ENCODE measurements around the gene UBE3C.
"Not testable (repeated sequence)": the region's sequence is repeated elsewhere in the genome, so short reads cannot be mapped to it uniquely, and the experiment has no call there.

Gene UBE3C

DNA sequence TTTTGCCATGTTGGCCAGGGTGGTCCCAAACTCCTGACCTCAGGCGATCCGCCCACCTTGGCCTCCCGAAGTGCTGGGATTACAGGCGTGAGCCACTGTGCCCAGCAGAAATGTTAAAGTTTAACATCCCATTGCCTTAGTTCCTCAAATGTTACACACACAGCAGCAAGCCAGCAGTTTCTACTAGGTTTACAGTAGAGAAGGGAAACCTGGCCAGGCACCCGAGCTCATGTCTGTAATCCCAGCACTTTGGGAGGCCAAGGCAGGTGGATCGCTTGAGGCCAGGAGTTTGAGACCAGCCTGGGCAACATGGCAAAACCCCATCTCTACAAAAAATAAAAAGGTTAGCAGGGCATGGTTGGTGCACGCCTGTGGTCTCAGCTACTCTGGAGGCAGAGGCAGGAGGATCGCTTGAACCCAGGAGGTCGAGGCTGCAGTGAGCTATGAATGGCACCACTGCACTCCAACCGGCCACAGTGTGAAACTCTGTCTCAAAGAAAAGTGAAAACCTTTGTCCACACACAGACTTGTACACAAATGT lies 135.4 kb downstream of the UBE3C start:
- not testable (repeated sequence) for FAIRE-seq

DNA sequence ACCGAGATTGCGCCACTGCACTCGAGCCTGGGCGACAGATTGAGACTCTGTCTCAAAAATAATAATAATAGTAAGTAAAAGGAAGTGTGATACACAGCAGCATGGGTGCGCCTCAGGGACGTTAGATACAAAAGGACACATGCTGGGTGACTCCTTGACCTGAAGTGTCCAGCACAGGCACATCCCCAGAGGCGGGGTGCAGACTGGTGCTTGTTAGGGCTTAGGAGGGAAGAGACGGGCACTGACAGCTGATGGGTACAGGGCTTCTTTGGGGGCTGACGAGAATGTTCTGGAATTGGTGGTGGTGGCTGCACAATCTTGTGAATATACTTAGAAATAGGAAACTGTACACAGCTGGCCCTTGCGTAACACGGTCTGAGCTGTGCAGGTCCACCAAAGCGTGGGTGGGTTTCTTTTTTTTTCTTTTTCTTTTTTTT lies 136.3 kb downstream of the UBE3C start:
- FAIRE-seq: no peak

DNA sequence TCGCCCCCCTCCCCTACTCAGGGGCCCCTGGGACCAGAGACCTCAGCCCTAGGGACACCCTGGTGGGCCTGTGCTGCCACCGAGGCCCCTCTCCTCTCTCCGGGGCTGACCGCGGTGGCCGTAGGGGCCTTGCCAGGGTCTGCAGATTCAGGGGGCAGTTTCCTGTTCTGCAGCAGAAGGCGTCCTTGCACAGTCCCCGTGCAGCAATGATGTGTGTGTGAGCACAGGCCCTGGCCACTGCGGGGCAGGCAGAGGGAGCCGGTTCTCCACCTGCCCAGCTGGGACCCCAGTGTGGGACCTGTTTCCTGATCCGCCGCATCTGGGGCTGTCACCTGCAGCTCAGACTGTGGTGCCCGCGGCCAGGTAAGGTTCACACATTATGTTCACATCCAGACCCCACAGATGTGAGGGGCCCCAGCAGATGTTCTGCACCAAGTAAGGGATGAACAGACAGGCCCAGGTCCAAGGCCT lies 137.4 kb downstream of the UBE3C start:
- no peak for FAIRE-seq

DNA sequence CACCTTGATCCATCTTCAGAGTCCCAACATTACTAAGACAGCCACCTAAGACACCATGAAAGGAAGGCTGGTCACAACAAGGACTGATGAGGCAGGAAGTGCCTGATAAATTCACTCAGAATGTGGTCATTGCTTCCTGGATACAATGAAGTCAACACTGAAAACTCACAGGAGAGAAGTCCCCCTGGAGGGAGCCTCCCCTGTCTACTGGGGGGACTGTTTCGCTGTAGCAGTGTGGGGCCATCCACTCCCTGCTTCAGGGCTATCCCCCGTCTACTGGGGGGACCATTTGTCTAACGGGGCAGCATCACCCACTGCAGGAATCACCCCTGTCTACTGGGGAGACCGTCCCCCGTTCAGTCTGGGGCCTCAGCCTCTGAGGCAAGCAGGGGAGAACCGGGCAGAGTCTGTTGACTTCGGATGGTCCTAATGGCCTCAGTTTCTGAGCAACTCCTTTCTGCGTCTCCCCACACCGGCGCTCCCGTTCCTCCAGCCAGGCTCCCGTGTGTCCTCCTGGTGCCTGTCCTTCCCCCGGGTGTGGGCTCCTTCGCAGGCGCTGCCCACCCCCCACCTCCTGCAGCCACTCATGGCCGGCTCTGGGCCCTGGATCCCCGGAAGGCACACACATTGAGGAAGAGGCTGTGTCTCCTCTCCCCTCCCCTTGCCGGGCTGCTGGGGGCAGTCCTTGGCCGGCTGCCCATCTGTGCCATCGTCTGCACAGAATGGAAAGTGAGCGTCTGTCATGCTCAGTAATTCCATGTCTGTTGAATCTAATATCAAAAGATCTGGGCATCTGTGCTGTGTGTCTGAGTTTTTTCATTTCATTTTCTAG lies 138.2 kb downstream of the UBE3C start:
- no peak for FAIRE-seq

DNA sequence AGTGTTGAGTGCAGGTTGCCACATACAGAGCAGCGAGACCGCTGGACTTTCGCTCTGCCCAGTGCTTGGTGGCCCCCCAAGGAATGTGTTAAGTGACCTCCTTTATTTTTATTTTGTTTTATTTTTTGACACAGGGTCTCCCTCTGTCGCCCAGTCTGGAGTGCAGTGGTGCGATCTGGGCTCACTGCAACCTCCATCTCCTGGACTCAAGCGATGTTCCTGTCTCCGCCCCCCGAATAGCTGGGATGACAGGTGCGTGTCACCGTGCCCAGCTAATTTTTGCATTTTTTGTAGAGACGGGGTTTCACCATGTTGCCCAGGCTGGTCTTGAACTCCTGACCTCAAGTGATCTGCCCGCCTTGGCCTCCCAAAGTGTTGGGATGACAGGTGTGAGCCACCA lies 138.8 kb downstream of the UBE3C start:
- FAIRE-seq: not testable (repeated sequence)

DNA sequence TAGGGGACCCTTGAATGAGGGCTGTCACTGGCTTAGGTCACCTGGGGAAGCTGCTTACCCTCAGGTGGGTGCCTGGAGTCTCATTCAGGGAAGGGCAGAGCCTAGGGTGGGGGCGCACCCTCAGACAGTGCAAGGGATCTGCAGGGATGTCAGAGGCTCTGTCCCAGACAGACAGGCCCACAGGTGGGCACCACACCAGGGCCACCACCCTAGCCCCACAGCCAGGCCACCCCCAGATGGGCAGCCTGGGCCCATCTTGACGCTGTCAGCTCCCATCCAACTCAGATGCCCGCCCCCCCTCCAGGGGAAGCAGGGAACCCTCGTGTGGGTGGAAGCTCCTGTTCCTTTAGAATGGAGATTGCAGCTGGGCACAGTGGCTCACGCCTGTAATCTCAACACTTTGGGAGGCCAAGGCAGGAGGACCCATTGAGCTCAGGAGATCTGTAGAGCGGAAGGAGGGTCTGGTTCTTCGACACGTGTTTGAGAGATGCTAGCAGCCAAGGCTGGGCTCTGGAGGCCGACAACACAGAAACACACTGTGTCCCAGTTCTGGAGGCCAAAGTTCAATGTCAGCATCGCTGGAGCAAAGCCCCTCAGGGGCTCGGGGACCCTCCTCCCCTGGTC lies 139.6 kb downstream of the UBE3C start:
- FAIRE-seq: no peak

DNA sequence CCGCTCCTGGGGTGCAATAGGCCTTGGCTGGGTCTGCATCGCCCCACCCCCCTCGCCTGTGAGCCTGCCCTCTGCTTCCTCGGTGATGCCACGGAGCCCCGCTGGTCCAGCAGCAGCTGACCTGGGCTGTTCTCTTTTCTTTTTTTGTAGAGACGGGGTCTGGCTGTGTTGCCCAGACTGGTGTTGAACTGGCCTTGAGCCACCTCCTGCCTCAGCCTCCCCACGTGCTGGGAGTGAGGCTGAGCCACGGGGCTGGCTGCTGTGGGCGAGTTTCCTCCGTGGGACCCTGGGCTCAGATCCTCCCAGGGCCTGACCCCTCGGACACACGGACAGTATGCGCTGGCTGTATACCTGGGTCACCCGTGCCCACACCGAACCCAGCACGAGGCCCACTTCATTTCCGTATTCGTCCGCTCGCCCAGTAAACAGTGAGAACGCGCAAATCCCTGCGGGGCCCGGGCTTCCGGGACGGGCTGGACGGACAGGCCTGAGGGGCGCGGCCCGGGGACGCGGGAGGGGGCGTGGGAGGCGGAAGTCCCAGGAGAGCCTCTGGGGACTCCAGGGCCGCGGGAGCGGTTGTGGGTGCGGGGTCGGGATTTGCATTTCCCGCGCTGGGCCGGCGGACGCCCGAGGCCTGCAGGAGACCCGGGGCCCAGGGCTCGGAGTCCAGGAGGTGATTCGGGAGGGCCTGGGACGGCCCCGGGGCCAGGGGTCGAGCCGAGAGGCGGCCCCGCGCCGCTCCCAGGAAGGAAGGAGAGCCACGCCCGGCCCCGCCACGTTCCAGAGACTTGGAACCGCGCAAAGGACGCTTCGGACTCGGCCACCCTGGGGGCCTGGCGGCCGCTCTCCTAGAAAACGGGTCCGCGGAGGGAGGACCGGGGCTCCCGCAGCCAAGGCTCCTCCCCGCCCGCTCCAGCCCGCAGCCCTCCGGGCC lies 140.3 kb downstream of the UBE3C start:
- FAIRE-seq: no peak

DNA sequence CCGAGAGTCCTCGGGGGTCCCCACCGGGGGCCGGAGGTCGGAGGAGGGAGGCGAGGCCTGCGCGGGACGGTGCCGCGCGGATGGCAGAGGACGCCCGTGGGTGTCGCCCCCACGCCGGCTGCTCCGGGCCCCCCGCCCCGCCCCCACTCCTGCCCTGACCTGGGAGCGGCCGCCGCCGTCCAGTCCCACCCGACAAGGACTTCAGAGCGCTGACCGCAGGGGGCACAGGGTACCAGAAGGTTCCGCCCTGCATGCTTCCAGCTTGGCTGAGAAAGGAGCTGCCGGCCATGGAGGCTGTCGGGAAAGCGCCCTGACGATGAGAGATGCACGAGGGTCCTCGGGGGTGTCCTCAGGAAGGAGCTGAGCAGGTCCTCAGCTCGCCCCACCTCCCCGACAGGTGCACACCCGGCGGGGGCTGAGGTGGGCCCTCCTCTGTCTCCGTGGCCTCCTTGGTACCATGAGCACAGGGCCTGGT lies 141.1 kb downstream of the UBE3C start:
- no peak for FAIRE-seq

DNA sequence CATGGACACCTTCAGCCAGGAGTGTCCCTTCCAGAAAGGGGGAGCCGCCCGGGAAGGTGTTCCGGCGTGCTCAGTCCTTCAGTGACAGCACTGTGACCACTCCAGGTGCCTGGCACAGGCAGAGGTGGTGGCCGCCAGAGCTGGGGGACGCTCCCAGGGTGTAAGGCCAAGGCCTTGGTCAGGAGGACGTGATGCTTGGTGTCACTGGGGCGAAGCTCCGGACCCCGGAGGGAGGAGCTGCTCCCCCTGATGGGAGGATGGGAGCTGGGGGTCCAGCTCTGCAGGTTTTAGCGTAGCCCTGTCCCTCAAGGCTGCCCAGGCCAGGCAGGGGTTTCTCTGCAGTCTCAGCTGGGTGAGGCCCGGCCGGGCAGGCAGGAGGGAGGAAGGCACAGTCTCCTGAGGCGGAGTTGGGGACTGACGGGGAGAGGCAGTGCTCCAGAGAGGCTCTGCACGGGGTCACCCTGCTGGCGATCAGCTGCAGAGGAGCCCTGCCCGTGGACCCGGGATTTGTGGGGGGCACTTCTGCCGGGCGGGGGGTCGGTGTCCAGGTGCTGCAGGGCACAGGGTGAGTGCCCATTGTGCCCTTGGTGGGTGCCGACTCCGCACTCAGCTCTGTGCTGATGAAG lies 141.6 kb downstream of the UBE3C start:
- FAIRE-seq: no peak

DNA sequence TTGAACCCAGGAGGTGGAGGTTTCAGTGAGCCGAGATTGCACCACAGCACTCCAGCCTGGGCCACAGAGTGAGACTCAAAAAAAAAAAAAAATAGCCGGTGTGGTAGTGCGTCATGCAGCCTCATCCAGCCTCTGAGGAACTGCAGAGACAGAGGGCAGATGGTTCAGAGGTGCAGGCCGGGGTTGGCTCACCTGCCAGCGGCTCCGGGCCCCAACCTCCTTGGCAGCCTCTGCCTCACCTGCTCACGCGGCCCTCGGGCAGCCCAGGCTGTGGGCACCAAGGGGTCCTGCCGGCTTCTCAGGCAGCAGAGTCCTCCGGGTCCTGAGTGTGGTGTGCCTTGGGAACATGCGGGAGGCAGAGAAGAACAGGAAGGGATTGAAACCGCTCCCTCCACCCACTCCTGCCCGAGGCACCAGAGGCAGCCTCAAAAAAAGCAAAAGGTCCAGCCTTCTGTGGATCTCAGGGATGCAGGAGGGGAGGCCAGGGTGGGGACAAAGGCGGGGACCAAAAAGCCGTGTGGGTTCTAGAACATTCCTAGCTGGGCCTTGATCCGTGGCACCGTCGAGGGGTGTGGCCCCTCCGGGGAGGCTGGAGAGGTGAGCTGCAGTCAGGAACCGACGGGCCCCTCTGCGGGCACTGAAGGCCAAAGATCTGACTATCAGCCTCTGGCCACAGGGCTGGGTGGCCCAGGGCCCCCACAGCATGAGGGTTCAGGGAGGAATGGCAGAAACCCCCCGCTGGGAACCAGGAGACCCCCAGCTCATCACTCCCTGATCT lies 142.7 kb downstream of the UBE3C start:
- no peak for FAIRE-seq

DNA sequence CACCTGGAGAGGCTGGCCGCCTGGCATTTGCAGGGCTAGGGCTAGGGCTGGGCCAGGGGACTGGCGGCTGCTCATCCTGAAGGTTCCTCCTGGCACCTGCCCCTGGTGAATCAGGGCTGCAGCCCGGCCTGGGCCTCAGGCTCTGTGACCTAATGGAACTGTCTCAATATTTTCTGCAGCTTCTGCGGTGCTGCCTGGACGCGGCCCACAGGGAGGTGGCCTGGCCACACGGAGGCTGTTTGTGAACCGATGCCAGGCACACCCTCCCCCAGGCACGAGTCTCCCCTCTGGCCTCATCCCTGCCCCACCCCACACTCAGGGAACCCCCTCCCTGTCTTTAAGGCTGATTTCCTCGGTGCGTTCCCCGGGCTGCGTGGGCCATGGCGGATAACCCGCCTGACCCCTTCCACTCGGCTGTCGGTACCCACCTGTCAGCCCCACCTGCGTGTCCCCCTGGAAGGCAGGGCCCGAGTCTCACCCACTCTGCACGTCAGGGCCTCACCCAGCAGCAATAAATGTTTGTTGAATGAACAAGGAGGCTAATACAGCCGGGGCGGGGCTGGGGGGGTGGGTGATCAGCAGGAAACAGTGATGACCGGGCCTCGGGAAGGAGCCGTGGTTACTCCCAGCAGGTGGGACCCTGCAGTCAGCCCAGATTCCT lies 143.5 kb downstream of the UBE3C start:
- no peak for FAIRE-seq

DNA sequence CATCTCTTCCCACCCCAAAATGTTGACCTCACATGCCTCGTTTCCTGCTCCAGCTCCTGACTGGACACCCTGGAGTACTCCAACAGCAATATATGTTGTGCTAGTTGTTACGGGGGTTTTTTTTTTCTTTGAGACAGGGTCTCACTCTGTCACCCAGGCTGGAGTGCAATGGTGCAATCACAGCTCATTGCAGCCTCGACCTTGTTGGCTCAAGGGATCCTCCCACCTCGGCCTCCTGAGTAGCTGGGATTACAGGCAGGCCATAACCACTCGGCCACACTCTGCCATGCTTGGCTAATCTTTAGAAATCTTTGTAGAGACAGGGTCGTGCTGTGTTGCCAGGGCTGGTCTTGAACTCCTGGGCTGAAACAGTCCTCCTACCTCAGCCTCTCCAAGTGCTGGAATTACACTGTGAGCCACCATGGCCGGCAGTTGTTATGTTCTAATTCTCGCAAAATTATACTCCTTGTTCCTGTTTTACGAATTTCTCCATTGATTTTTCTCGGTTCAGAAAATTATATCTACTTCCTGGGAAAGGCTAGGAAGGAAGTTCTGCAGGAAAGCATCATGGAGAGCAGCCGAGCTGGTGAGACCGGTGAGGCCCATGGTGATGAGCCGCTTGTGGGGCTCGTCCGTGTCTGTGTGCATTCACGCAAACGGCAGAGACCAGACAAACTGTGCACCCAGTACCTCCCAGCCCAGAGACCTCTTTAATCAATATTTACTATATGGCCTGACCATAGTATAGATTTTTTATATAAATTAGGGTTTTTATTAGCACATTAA lies 145.7 kb downstream of the UBE3C start:
- no peak for FAIRE-seq

DNA sequence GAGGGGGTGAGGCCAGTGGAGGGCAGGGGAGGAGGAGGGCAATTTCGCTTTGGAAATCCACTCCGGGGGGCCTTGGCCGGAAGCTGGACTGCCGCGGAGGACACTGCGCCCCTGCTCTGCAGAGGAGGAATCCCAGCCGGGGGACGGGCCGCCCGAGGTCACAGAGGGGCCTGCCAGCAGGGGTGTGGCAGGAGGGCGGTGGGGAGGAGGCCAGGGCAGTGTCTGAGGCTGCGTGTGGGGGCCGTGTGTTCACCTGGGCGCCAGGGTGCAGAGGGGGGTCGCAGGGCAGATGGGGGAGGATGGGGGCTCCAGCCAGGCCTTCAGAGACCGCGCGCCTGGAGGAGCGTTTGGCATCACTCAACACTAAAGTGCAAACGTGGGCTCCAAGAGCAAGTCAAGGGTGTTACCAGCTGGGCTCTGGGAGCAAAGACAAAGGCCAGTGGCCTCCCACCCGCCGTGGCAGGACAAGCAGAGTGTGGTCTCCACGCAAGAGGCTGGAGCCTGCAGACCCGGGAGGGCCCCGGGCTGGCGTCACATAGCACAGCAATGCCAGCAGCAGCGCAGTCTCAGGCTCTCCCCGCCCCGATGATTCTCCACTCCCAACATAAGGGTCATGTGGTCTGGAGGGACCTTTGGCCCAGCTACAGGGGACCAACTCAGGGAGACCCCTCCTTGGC lies 152.8 kb downstream of the UBE3C start:
- FAIRE-seq: no peak

DNA sequence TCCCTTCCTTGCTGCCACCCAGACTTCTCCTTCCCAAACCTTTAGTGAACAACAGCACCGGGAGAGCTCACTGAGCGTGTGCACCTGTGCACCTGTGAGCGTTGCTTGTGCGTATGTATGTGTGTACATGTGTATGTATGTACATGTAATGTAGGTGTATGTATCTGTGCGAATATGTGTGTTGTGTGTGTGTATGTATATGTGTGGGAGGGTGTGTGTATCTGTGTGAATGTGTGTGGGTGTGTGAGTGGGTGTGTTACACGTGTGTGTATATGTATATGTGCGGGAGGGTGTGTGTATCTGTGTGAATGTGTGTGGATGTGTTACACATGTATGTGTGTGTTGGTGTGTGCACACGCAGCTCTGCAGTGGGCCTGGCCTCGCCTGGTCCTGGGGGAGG lies 153.5 kb downstream of the UBE3C start:
- FAIRE-seq: no peak

DNA sequence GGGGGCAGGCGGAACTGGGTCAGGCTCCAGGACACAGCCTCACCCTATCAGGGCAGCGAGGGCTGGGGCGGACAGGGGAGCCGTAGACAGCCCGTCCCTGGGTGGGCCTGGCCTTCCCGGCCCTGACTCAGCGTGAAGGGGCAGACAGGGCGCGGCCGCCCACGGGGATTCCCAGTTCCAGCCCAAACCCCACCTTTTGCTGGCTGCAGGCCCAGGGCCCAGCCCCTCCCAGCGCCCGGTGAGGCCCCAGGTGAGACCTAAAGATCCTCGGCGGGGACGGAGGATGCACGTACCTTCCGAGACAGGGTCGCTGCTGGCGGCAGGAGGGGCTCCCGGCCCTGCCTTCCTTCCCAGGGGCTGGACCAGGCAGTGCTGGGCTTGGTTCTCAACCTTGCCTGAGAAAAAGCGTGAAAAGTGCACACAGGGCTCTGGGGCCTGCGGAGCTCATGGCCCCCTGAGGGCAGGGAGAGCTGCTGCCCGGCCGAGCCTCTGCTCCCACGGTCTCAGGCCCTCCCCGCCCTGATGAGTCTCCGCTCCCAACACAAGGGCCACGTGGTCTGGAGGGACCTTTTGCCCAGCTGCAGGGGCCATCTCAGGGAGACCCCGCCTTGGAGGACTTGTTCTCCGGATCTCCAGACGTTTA lies 154.2 kb downstream of the UBE3C start:
- FAIRE-seq: no peak

DNA sequence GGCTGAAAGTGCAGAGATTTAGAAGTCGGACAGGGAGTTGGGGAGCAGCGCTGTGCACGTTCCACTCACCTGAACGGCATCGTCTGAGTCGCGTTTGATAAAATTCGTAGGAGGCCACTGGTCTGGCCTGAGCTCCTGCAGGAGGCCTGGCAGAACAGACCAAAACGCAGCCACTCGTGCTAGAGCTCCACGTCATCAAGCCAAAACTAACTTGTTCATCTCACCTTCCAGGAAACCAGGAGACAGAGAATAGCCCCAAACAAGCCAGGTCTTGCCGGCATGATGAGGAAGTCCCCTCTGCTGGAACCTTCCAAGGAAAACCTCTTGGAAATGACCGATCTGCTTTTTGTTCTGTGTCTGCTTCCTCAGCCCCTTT lies 154.7 kb downstream of the UBE3C start:
- FAIRE-seq: no peak

DNA sequence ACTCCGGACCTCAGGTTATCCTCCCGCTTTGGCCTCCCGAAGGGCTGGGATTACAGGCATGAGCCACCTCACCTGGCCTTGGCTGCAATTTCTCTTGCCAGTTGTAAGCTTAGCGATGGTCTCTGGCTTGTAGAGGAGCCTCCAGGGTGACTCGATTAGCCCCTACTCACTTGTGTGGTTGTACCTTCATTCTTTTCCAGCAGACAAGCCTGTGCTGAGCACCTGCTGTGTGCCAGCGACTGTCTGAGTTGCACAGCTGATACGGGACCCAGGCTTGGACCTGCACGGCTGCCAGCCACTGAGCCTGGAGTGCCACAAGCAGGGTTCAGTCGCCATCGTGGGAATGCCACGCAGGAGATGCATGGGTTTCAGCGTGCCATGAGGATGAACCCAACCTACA lies 156.0 kb downstream of the UBE3C start:
- no peak for FAIRE-seq

DNA sequence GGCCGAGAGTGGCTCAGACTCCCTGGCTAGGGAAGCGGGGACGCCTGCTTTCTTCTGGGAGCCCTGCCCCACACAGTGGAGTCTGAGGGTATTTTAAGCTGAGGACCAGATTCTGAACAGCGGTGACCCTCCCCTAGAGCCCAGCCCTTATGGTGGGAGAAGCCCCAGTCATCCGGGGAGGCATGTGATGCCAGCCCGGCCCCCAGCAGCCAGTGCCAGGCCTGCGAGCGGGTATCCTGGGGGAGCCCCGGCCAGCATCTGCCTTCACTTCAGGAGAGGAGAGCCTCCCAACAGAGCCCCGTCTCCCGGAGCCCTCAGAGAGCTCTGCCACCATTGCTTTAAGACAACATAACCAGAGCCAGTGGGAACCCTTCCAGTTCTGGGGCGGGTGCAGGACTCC lies 156.6 kb downstream of the UBE3C start:
- no peak for FAIRE-seq

DNA sequence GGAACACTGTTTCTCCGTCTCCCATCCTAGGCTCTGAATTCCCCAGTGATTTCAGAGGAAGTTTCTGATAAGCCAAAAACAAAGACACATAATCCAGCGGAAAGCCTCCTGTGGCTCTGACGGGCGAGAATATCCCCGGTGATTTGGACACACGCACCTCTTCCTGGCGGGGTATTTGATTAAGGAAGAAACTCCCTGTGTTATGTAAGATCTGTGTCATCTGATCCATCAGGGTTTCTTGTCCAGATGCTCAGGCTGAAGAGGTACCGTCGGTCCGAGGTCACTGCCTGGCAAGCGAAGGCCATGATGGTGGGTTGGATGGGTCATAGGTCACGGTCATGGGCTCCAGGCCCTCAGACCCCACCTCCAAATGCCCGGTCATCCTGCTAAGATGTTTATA lies 158.5 kb downstream of the UBE3C start:
- no peak for FAIRE-seq

All from islet of Langerhans (tissue), 1 donor.